Upper lobe of left lung (tissue), 6 donors: Measurements from ENCODE around the gene C1GALT1C1. TPM values are rescaled to one million over a fixed set of nuclear protein-coding genes. Genes with fewer than 3 reads are reported as not detected.

Experiments used
- ATAC-seq, 2 donors: fragments of 200-7000 bp; cut with Tn5 transposase; one replicate each; pipeline ENCODE4 v1.9.1; 2022; ENCODE audit warnings: mild to moderate bottlenecking in 2 of 2, moderate library complexity in 2 of 2; ENCODE audit not compliant: low FRiP score in 2 of 2
- DNase-seq, 2 donors: peaks; one replicate each; pipeline ENCODE4 v3.0.0-alpha.2; 2019 to 2020
- H3K27ac ChIP-seq, 4 donors: fragments of 200-600 bp; sonication (generic); one replicate each; pipeline ENCODE4 v1.5.1; 2016 to 2019
- H3K27me3 ChIP-seq, 4 donors: fragments of 200-600 bp; sonication (generic); one replicate each; pipeline ENCODE4 v1.5.1; 2017 to 2019
- H3K36me3 ChIP-seq, 4 donors: fragments of 200-600 bp; sonication (generic); one replicate each; pipeline ENCODE4 v1.5.1; 2016 to 2019
- H3K4me1 ChIP-seq, 4 donors: fragments of 200-600 bp; sonication (generic); one replicate each; pipeline ENCODE4 v1.5.1; 2018 to 2019
- H3K4me3 ChIP-seq, 4 donors: fragments of 200-600 bp; sonication (generic); one replicate each; pipeline ENCODE4 v1.5.1; 2017 to 2019; ENCODE audit warnings: mild to moderate bottlenecking in 2 of 4, moderate library complexity in 1 of 4
- H3K9me3 ChIP-seq, 4 donors: fragments of 200-600 bp; sonication (generic); one replicate each; pipeline ENCODE4 v1.5.1; 2018 to 2019
- CTCF ChIP-seq, 6 experiments: fragments of 450-650 bp in 4 of 6; fragments of 200-600 bp in 2 of 6; sonication (generic) in 2 of 6; IDR thresholded peaks; one replicate each; pipeline ENCODE4 v1.5.1; 2016 to 2019; ENCODE audit warnings: antibody characterized with exemption in 6 of 6
- EP300 ChIP-seq, 4 donors: sonication (generic); formaldehyde crosslinking; IDR thresholded peaks; one replicate each; pipeline ENCODE4 v1.5.1; 2017; ENCODE audit warnings: antibody characterized with exemption in 4 of 4, control low read depth in 2 of 4
- POLR2A ChIP-seq, 4 donors: fragments of 450-650 bp; IDR thresholded peaks; one replicate each; pipeline ENCODE4 v1.5.1; 2016 to 2017; ENCODE audit warnings: antibody characterized with exemption in 4 of 4, mild to moderate bottlenecking in 2 of 4
- POLR2AphosphoS5 ChIP-seq, 2 donors: sonication (generic); formaldehyde crosslinking; IDR thresholded peaks; one replicate each; pipeline ENCODE4 v1.5.1; 2017; ENCODE audit warnings: antibody characterized with exemption in 2 of 2
- WGBS, 2 donors: methylation state at CpG; one replicate each; pipeline ENCODE4 v1.1.5; 2017 to 2018; 5-methylcytosine and 5-hydroxymethylcytosine counted together
- total RNA-seq, 6 donors: library from RNA; depleted of rRNA in 4 of 6; stranded (reverse); fragments of >200 nt in 4 of 6; gene quantifications; one replicate each; pipeline versions ENCODE4 v1.1.0 to v1.2.1, GENCODE V29; 2016 to 2021
- donor health status: DM: no; HTN: no; CAD: no; lungs with moderate emphysema.
- donor health status: DM: no; HTN: yes; CAD: no; lungs with severe emphysema.

C1GALT1C1 gene
- total RNA-seq, 6 donors from 2014 or later = 4.2 to 39.1 (median 18.0) TPM

GRCh38 chrX:120603707-120604360, 26.0 kb downstream of the C1GALT1C1 start, which contains the start of gene MCTS1:
MCTS1 (plus strand) TSS chrX:120604101; CDS start chrX:120604237, 136 bp downstream.
- peaks cover 0 to 9% (median 3%) of the 10 kb centered on the region in 4 donors for H3K4me1 ChIP-seq
- peaks cover 0 to 7% (median 2%) of the 10 kb centered on the region in 4 donors for H3K36me3 ChIP-seq
- H3K4me3 ChIP-seq = peak within 1 kb of the TSS; percentile 44 to 65 (median 58)
- no peak for TF ChIP-seq CTCF (IDR thresholded peaks at IDR 0.05)
- no peak for TF ChIP-seq EP300 (IDR thresholded peaks at IDR 0.05)
- TF ChIP-seq POLR2AphosphoS5 (IDR thresholded peaks at IDR 0.05) = peak; percentile 39 to 54
- peak in 2 of 4 donors; percentile 19 to 60 for TF ChIP-seq POLR2A (IDR thresholded peaks at IDR 0.05)
- no peaks in the 10 kb centered on the region for H3K27me3 ChIP-seq
- ATAC-seq = peak; percentile 94 to 98
- peak within 1 kb of the TSS; percentile 83 to 93 (median 89) for H3K27ac ChIP-seq
- H3K9me3 ChIP-seq = no peaks in the 10 kb centered on the region
- DNase-seq = peak in 1 of 2 donors; percentile 85
- WGBS, 2 donors = 0 to 39% methylated on average over 18 to 31 of the region's 31 CpGs

- no peak overlapping the region for H3K4me3 ChIP-seq
- TF ChIP-seq CTCF (IDR thresholded peaks at IDR 0.05) = no peak
- TF ChIP-seq POLR2AphosphoS5 (IDR thresholded peaks at IDR 0.05) = no peak
- no peak for TF ChIP-seq EP300 (IDR thresholded peaks at IDR 0.05)
- no peaks in the 10 kb centered on the region for H3K36me3 ChIP-seq
- H3K9me3 ChIP-seq = no peaks in the 10 kb centered on the region
- no peak for ATAC-seq
- no peak overlapping the region for H3K27ac ChIP-seq
- H3K27me3 ChIP-seq = no peaks in the 10 kb centered on the region
- H3K4me1 ChIP-seq = no peaks in the 10 kb centered on the region
- 81 to 83% methylated on average over 2 of the region's 2 CpGs for WGBS, 2 donors
- no peak for DNase-seq
Measured at GRCh38 chrX:120585702-120586101, 44.2 kb downstream of the C1GALT1C1 start.

Other genes with a start within 250 kb of the C1GALT1C1 start
- gene LAMP2, start 160.8 kb downstream of the C1GALT1C1 start, total RNA-seq = 100 to 1,000 TPM in 4 of 6 donors, 10 to 100 TPM in 2; 28.0 to 145 (median 125) TPM
- gene CUL4B, start 69.1 kb downstream of the C1GALT1C1 start, total RNA-seq = 10 to 100 TPM; 17.9 to 58.7 (median 31.1) TPM
- gene MCTS1, start 26.0 kb downstream of the C1GALT1C1 start, total RNA-seq = 10 to 100 TPM in 5 of 6 donors, 1 to 10 TPM in 1; 4.8 to 28.3 (median 22.1) TPM
- gene CT47B1, start 245.8 kb upstream of the C1GALT1C1 start, total RNA-seq = not detected